HEK293 (cell line): ENCODE measurements around the gene ST8SIA5.

ENCODE experiments used
- CTCF ChIA-PET: fragments of 350-600 bp; formaldehyde crosslinking; extraction: SDS; loops from one replicate; lab custom pipeline; 2021; ENCODE audit warnings: antibody characterized with exemption; lab: Yijun Ruan, JAX
- POLR2A ChIA-PET: fragments of 300-600 bp; formaldehyde crosslinking; extraction: SDS; loops from one replicate; lab custom pipeline; 2020; ENCODE audit warnings: antibody characterized with exemption, inconsistent platforms; lab: Yijun Ruan, JAX
- H3K27ac ChIP-seq: fragments of 200-500 bp; sonication (Bioruptor generic); 2 replicates; pipeline ENCODE4 v1.5.1; 2014; ENCODE audit warnings: low read depth, low read length, control low read depth, inconsistent platforms; ENCODE audit errors: extremely low read depth
- H3K36me3 ChIP-seq, 2 experiments: fragments of 200-500 bp in 1 of 2; sonication (Bioruptor generic) in 1 of 2; 1 replicate in 1 of 2; 2 replicates in 1 of 2; pipeline ENCODE4 v1.5.1; 2014 to 2017; ENCODE audit warnings: inconsistent platforms in 2 of 2, low read length in 2 of 2; ENCODE audit not compliant: control insufficient read depth in 2 of 2, insufficient read depth in 1 of 2
- H3K4me1 ChIP-seq: fragments of 200-500 bp; sonication (Bioruptor generic); 2 replicates; pipeline ENCODE4 v1.5.1; 2014; ENCODE audit warnings: mild to moderate bottlenecking, low read length, inconsistent platforms; ENCODE audit not compliant: control insufficient read depth, insufficient read depth
- H3K4me3 ChIP-seq: 2 replicates; pipeline ENCODE4 v1.5.1; 2011; ENCODE audit warnings: low read depth, mild to moderate bottlenecking, control low read depth, low read length, moderate library complexity
- H3K9me3 ChIP-seq: fragments of 200-500 bp; sonication (Bioruptor generic); 2 replicates; pipeline ENCODE4 v1.5.1; 2014; ENCODE audit warnings: low read depth, low read length, inconsistent platforms; ENCODE audit not compliant: control insufficient read depth, insufficient read depth
- FEZF1 ChIP-seq: fragments of 450-650 bp; formaldehyde crosslinking; IDR thresholded peaks from 2 replicates; pipeline ENCODE4 v1.5.1; 2016; ENCODE audit warnings: missing biosample characterization, missing genetic modification characterization
- MEIS1 ChIP-seq: sonication (generic); formaldehyde crosslinking; IDR thresholded peaks from 2 replicates; pipeline ENCODE4 v1.8.1; 2022; ENCODE audit warnings: missing genetic modification reagents, mild to moderate bottlenecking, borderline replicate concordance
- MYNN ChIP-seq: fragments of 450-650 bp; formaldehyde crosslinking; IDR thresholded peaks from 2 replicates; pipeline ENCODE4 v1.5.1; 2016; ENCODE audit warnings: missing biosample characterization, missing genetic modification characterization, borderline replicate concordance
- ZNF138 ChIP-seq: fragments of 450-650 bp; formaldehyde crosslinking; IDR thresholded peaks from 2 replicates; pipeline ENCODE4 v1.5.1; 2016; ENCODE audit warnings: missing biosample characterization, missing genetic modification characterization, borderline replicate concordance
- ZNF19 ChIP-seq: fragments of 450-650 bp; formaldehyde crosslinking; IDR thresholded peaks from 2 replicates; pipeline ENCODE4; 2016; ENCODE audit warnings: missing biosample characterization, missing genetic modification characterization, low read depth
- ZNF292 ChIP-seq: fragments of 450-650 bp; formaldehyde crosslinking; IDR thresholded peaks from 2 replicates; pipeline ENCODE4 v1.5.1; 2016; ENCODE audit warnings: low read depth, missing biosample characterization, missing genetic modification characterization, borderline replicate concordance
- ZNF335 ChIP-seq: fragments of 450-650 bp; formaldehyde crosslinking; conservative IDR thresholded peaks from 2 replicates; pipeline ENCODE4 v1.5.1; 2016; ENCODE audit warnings: missing biosample characterization, missing genetic modification characterization
- ZNF341 ChIP-seq: fragments of 450-650 bp; formaldehyde crosslinking; IDR thresholded peaks from 2 replicates; pipeline ENCODE4; 2016; ENCODE audit warnings: low read depth, missing biosample characterization, missing genetic modification characterization
- ZNF548 ChIP-seq: fragments of 450-650 bp; formaldehyde crosslinking; IDR thresholded peaks from 2 replicates; pipeline ENCODE4 v1.5.1; 2016; ENCODE audit warnings: missing biosample characterization, missing genetic modification characterization
- ZNF610 ChIP-seq: fragments of 450-650 bp; formaldehyde crosslinking; IDR thresholded peaks from 2 replicates; pipeline ENCODE4 v1.5.1; 2016; ENCODE audit warnings: missing biosample characterization, missing genetic modification characterization, borderline replicate concordance
- ZNF658 ChIP-seq: fragments of 450-650 bp; formaldehyde crosslinking; IDR thresholded peaks from 2 replicates; pipeline ENCODE4; 2016; ENCODE audit warnings: missing biosample characterization, missing genetic modification characterization
- TF ChIP-seq, protein P1 (sequence below): IDR thresholded peaks from 2 replicates; pipeline ENCODE4 v1.6.1; 2011; ENCODE audit warnings: mild to moderate bottlenecking, low read depth, low read length, borderline replicate concordance
- TF ChIP-seq, protein P2 (sequence below): fragments of 450-650 bp; formaldehyde crosslinking; conservative IDR thresholded peaks from 2 replicates; pipeline ENCODE4 v1.5.1; 2016; ENCODE audit warnings: low read depth, missing biosample characterization, missing genetic modification characterization
- TF ChIP-seq, protein P3 (sequence below): fragments of 450-650 bp; IDR thresholded peaks from 2 replicates; pipeline ENCODE4 v1.5.1; 2018; ENCODE audit warnings: missing biosample characterization, missing genetic modification characterization
- TF ChIP-seq, protein P4 (sequence below): fragments of 450-650 bp; formaldehyde crosslinking; IDR thresholded peaks from 2 replicates; pipeline ENCODE4 v1.5.1; 2016; ENCODE audit warnings: missing biosample characterization, missing genetic modification characterization

The ST8SIA5 gene

DNA sequence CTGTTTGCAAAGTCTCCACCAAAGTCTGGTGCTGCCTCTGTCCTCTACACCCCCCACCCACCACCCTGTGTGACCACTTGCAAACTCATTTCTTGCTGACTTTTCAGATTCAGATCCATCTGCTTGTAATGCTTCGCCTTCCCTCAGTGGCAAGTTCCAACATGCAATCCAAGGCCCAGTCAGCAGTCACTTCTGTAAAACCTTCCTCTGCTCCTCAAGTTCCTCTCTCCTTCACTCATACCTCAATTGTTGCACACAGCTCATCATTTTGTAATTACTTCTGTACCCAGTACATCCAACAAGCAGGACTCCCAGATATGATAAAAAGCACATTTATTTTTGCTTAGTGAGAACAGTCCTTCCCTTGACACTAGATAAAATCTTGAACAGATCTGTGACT lies 93.3 kb downstream of the ST8SIA5 start:
- POLR2A ChIA-PET: no interaction called here
- TF ChIP-seq ZNF658 (tag by site-specific recombination): no peak
- no peak for TF ChIP-seq ZNF548 (tag by site-specific recombination)
- no peak for TF ChIP-seq FEZF1
- TF ChIP-seq ZNF138: no peak
- TF ChIP-seq ZNF335 (tag by site-specific recombination): no peak
- TF ChIP-seq, protein P1, sequence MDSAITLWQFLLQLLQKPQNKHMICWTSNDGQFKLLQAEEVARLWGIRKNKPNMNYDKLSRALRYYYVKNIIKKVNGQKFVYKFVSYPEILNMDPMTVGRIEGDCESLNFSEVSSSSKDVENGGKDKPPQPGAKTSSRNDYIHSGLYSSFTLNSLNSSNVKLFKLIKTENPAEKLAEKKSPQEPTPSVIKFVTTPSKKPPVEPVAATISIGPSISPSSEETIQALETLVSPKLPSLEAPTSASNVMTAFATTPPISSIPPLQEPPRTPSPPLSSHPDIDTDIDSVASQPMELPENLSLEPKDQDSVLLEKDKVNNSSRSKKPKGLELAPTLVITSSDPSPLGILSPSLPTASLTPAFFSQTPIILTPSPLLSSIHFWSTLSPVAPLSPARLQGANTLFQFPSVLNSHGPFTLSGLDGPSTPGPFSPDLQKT: no peak
- TF ChIP-seq, protein P2, sequence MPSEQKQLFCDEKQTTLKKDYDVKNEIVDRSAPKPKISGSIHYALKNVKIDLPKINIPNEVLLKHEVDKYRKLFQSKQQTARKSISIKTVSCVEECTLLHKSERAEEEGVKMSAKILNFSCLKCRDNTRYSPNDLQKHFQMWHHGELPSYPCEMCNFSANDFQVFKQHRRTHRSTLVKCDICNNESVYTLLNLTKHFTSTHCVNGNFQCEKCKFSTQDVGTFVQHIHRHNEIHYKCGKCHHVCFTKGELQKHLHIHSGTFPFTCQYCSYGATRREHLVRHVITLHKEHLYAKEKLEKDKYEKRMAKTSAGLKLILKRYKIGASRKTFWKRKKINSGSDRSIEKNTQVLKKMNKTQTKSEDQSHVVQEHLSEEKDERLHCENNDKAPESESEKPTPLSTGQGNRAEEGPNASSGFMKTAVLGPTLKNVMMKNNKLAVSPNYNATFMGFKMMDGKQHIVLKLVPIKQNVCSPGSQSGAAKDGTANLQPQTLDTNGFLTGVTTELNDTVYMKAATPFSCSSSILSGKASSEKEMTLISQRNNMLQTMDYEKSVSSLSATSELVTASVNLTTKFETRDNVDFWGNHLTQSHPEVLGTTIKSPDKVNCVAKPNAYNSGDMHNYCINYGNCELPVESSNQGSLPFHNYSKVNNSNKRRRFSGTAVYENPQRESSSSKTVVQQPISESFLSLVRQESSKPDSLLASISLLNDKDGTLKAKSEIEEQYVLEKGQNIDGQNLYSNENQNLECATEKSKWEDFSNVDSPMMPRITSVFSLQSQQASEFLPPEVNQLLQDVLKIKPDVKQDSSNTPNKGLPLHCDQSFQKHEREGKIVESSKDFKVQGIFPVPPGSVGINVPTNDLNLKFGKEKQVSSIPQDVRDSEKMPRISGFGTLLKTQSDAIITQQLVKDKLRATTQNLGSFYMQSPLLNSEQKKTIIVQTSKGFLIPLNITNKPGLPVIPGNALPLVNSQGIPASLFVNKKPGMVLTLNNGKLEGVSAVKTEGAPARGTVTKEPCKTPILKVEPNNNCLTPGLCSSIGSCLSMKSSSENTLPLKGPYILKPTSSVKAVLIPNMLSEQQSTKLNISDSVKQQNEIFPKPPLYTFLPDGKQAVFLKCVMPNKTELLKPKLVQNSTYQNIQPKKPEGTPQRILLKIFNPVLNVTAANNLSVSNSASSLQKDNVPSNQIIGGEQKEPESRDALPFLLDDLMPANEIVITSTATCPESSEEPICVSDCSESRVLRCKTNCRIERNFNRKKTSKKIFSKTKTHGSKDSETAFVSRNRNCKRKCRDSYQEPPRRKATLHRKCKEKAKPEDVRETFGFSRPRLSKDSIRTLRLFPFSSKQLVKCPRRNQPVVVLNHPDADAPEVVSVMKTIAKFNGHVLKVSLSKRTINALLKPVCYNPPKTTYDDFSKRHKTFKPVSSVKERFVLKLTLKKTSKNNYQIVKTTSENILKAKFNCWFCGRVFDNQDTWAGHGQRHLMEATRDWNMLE (tag by site-specific recombination): no peak
- TF ChIP-seq, protein P3, sequence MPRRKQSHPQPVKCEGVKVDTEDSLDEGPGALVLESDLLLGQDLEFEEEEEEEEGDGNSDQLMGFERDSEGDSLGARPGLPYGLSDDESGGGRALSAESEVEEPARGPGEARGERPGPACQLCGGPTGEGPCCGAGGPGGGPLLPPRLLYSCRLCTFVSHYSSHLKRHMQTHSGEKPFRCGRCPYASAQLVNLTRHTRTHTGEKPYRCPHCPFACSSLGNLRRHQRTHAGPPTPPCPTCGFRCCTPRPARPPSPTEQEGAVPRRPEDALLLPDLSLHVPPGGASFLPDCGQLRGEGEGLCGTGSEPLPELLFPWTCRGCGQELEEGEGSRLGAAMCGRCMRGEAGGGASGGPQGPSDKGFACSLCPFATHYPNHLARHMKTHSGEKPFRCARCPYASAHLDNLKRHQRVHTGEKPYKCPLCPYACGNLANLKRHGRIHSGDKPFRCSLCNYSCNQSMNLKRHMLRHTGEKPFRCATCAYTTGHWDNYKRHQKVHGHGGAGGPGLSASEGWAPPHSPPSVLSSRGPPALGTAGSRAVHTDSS: no peak
- TF ChIP-seq ZNF19: no peak
- TF ChIP-seq ZNF292 (tag by site-specific recombination): no peak
- no peak for TF ChIP-seq MEIS1
- TF ChIP-seq ZNF610 (tag by site-specific recombination): no peak
- no peak for TF ChIP-seq ZNF341
- CTCF ChIA-PET: interaction anchor here (0.7 to 7.9 kb wide), 3 partner anchors 200 to 516 kb away, joined by 3 to 179 read pairs (median 3); no protein-coding TSS in a partner anchor

DNA sequence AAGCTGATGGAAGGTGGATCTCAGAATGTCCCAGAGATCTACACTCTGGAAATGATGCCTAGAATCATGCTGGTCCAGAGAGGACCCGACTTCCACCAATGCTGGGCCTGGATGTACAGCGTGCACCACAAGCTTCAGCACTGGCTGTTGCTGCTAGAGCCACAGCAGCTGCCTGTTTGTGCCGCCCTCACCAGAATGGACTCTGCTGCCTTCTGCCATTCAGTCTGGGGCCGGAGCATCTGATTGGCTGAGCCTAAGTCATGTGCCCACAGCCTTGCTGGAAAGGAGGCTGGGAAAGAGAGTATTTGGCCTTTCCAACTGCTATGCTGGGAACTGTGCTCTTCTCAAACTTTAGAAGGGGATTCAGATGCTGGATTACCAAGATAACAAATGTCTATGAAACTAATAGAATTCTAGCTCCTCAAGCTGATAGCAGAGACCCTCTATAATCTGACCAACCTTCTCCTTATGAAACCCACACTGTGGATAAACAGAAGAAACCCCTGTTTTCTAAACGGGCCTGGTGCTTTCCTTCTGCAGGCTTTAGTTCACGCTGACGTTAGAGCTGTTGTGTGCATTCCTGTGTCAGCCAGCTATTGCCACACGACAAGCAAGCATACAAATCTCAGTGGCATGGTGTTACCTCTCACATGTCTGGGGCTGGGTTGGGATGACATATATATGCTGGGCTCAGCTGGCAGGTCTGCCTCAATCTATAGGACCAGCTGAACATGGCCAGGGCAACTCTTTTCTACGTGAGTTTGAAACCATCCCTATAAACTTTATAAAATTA lies 95.7 kb downstream of the ST8SIA5 start:
- CTCF ChIA-PET: interaction anchor here (0.6 to 7.9 kb wide), 7 partner anchors 10 to 525 kb away, joined by 3 to 179 read pairs (median 13); a partner anchor contains a TSS
- POLR2A ChIA-PET: no interaction called here
- no peak overlapping the region for H3K27ac ChIP-seq
- no peaks in the 10 kb centered on the region for H3K4me1 ChIP-seq
- no peak for TF ChIP-seq MYNN
- TF ChIP-seq, protein P4, sequence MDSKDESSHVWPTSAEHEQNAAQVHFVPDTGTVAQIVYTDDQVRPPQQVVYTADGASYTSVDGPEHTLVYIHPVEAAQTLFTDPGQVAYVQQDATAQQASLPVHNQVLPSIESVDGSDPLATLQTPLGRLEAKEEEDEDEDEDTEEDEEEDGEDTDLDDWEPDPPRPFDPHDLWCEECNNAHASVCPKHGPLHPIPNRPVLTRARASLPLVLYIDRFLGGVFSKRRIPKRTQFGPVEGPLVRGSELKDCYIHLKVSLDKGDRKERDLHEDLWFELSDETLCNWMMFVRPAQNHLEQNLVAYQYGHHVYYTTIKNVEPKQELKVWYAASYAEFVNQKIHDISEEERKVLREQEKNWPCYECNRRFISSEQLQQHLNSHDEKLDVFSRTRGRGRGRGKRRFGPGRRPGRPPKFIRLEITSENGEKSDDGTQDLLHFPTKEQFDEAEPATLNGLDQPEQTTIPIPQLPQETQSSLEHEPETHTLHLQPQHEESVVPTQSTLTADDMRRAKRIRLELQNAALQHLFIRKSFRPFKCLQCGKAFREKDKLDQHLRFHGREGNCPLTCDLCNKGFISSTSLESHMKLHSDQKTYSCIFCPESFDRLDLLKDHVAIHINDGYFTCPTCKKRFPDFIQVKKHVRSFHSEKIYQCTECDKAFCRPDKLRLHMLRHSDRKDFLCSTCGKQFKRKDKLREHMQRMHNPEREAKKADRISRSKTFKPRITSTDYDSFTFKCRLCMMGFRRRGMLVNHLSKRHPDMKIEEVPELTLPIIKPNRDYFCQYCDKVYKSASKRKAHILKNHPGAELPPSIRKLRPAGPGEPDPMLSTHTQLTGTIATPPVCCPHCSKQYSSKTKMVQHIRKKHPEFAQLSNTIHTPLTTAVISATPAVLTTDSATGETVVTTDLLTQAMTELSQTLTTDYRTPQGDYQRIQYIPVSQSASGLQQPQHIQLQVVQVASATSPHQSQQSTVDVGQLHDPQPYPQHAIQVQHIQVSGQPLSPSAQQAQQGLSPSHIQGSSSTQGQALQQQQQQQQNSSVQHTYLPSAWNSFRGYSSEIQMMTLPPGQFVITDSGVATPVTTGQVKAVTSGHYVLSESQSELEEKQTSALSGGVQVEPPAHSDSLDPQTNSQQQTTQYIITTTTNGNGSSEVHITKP (tag by site-specific recombination): peak; percentile 35
- no peaks in the 10 kb centered on the region for H3K36me3 ChIP-seq
- no peaks in the 10 kb centered on the region for H3K9me3 ChIP-seq
- H3K4me3 ChIP-seq: no peak overlapping the region

More for the DNA sequence above, 93.3 kb downstream of the ST8SIA5 start:
- Histone ChIP-seq H3K4me1 (no peaks in the 10 kb centered on the region), H3K4me3 (no peak overlapping the region), H3K9me3 (no peaks in the 10 kb centered on the region), H3K27ac (no peak overlapping the region), H3K36me3 (no peaks in the 10 kb centered on the region)
